A673 (cell line): Measurements from ENCODE around the gene RC3H2.

Experiments
- EZH2 ChIP-seq: fragments of 200-600 bp; sonication (generic); IDR thresholded peaks from 2 replicates; pipeline ENCODE4 v1.6.1; 2017; ENCODE audit warnings: borderline replicate concordance, low read depth, mild to moderate bottlenecking, mixed read lengths, antibody characterized with exemption, low read length; ENCODE audit not compliant: poor library complexity, severe bottlenecking
- TF ChIP-seq, protein P1 (sequence below): fragments of 300-800, 200-600 bp; sonication (generic); conservative IDR thresholded peaks from 2 replicates; pipeline ENCODE4 v1.5.1; 2017; ENCODE audit warnings: low read depth, mild to moderate bottlenecking, antibody characterized with exemption, low read length, moderate library complexity, mixed read lengths

DNA sequence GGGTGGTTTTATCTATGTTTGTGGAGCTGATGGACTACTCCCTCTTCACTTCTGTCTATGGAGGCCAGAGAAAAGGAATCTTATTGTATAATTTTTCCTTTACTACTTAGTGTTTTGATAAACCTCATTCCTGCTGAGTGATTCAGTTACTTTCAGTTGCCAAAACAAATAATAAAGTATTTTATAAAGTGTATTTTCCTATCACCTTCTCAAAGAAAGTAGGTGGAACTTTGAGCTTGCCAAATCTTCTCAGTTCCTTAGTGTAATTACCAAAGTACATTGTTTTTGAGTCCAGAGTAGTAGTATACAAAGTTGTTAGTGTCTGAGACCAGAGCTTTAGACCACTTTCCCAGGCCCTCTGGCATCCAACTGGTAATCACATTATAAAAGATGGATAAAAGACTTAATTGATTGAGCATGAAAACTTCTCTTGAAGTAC, 49.1 kb upstream of the RC3H2 start:
- no peak for TF ChIP-seq EZH2
- TF ChIP-seq, protein P1, sequence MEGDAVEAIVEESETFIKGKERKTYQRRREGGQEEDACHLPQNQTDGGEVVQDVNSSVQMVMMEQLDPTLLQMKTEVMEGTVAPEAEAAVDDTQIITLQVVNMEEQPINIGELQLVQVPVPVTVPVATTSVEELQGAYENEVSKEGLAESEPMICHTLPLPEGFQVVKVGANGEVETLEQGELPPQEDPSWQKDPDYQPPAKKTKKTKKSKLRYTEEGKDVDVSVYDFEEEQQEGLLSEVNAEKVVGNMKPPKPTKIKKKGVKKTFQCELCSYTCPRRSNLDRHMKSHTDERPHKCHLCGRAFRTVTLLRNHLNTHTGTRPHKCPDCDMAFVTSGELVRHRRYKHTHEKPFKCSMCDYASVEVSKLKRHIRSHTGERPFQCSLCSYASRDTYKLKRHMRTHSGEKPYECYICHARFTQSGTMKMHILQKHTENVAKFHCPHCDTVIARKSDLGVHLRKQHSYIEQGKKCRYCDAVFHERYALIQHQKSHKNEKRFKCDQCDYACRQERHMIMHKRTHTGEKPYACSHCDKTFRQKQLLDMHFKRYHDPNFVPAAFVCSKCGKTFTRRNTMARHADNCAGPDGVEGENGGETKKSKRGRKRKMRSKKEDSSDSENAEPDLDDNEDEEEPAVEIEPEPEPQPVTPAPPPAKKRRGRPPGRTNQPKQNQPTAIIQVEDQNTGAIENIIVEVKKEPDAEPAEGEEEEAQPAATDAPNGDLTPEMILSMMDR: no peak
